ENCODE results near the gene MAL. TPM values are rescaled to one million over a fixed set of nuclear protein-coding genes. Genes with fewer than 3 reads are reported as not detected.

MAL gene
- total RNA-seq, 1 experiment from 2014 or later = not detected

- intact Hi-C loops (cut with micrococcal nuclease; ENCODE audit: unreplicated experiment) = loop anchor here (5.0 kb wide), 2 partner anchors 33 to 37 kb away; no protein-coding TSS in a partner anchor
- H3K4me3 Mint-ChIP-seq (ENCODE audit: low read depth, unreplicated experiment) = no peak overlapping the region
- H3K36me3 Mint-ChIP-seq (ENCODE audit: insufficient read depth, unreplicated experiment) = no peaks in the 10 kb centered on the region
- DNase-seq = no peak
- BruUV-seq (replicated peaks) = no TSS peak
- no peaks in the 10 kb centered on the region for H3K9me3 Mint-ChIP-seq (ENCODE audit: low read depth, unreplicated experiment)
- CTCF ChIA-PET = interaction anchor here (0.6 kb wide), 1 partner anchor 60 kb away, joined by 4 read pairs; no protein-coding TSS in a partner anchor
- peaks cover 57% of the 10 kb centered on the region for H3K27me3 Mint-ChIP-seq (ENCODE audit: unreplicated experiment)
- H3K27ac Mint-ChIP-seq (ENCODE audit: unreplicated experiment) = no peak overlapping the region
- TF ChIP-seq CTCF (IDR thresholded peaks at IDR 0.05; ENCODE audit: unreplicated experiment) = no peak
- H3K4me1 Mint-ChIP-seq (ENCODE audit: low read depth, unreplicated experiment) = peaks cover 27% of the 10 kb centered on the region
These were observed 5.1 kb upstream of the MAL start for GRCh38 chr2:95020275-95021022.

DNA sequence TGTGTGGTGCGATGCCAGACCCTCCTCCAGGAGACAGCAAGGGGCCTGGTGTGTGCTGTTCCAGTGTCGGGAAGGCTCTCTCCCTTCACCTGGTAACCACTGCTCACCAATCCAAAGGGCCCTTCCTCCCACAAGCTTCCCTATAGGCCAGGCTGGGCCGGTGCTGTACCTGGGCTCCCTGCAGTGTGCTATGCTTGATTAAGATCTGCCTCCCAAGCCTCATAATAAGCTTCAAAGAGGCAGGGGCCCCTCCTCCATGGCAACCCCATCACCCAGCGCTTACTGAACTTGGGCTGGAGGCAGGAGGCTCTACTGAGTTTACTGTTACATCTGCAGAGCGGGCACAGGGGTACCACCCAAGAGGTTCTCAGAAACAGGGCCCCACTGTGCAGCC, 4.5 kb upstream of the MAL start:
- Mint-ChIP-seq H3K27me3 (ENCODE audit: unreplicated experiment) (peaks cover 62% of the 10 kb centered on the region), H3K27ac (ENCODE audit: unreplicated experiment) (no peak overlapping the region), H3K4me3 (ENCODE audit: low read depth, unreplicated experiment) (no peak overlapping the region), H3K9me3 (ENCODE audit: low read depth, unreplicated experiment) (no peaks in the 10 kb centered on the region), H3K4me1 (ENCODE audit: low read depth, unreplicated experiment) (peaks cover 31% of the 10 kb centered on the region), H3K36me3 (ENCODE audit: insufficient read depth, unreplicated experiment) (no peaks in the 10 kb centered on the region)
- intact Hi-C loops (cut with micrococcal nuclease; ENCODE audit: unreplicated experiment) = loop anchor here (5.0 kb wide), 2 partner anchors 34 to 36 kb away; no protein-coding TSS in a partner anchor
- DNase-seq = no peak
- CTCF ChIA-PET = interaction anchor here (0.6 kb wide), 1 partner anchor 59 kb away, joined by 4 read pairs; no protein-coding TSS in a partner anchor
- no TSS peak for BruUV-seq (replicated peaks)
- no peak for TF ChIP-seq CTCF (IDR thresholded peaks at IDR 0.05; ENCODE audit: unreplicated experiment)

GRCh38 chr2:95021847-95022246, 3.7 kb upstream of the MAL start:
- CTCF ChIA-PET = interaction anchor here (0.7 to 1.9 kb wide), 6 partner anchors 12 to 93 kb away, joined by 3 to 34 read pairs (median 10); no protein-coding TSS in a partner anchor
- Mint-ChIP-seq H3K4me3 (ENCODE audit: low read depth, unreplicated experiment) (no peak overlapping the region), H3K36me3 (ENCODE audit: insufficient read depth, unreplicated experiment) (no peaks in the 10 kb centered on the region), H3K9me3 (ENCODE audit: low read depth, unreplicated experiment) (no peaks in the 10 kb centered on the region), H3K27me3 (ENCODE audit: unreplicated experiment) (peaks cover 70% of the 10 kb centered on the region), H3K27ac (ENCODE audit: unreplicated experiment) (no peak overlapping the region), H3K4me1 (ENCODE audit: low read depth, unreplicated experiment) (peaks cover 38% of the 10 kb centered on the region)
- intact Hi-C loops (cut with micrococcal nuclease; ENCODE audit: unreplicated experiment) = loop anchor here (1.0 to 5.0 kb wide), 4 partner anchors 35 to 93 kb away; no protein-coding TSS in a partner anchor
- DNase-seq = no peak
- no peak for TF ChIP-seq CTCF (IDR thresholded peaks at IDR 0.05; ENCODE audit: unreplicated experiment)
- BruUV-seq (replicated peaks) = no TSS peak

DNA sequence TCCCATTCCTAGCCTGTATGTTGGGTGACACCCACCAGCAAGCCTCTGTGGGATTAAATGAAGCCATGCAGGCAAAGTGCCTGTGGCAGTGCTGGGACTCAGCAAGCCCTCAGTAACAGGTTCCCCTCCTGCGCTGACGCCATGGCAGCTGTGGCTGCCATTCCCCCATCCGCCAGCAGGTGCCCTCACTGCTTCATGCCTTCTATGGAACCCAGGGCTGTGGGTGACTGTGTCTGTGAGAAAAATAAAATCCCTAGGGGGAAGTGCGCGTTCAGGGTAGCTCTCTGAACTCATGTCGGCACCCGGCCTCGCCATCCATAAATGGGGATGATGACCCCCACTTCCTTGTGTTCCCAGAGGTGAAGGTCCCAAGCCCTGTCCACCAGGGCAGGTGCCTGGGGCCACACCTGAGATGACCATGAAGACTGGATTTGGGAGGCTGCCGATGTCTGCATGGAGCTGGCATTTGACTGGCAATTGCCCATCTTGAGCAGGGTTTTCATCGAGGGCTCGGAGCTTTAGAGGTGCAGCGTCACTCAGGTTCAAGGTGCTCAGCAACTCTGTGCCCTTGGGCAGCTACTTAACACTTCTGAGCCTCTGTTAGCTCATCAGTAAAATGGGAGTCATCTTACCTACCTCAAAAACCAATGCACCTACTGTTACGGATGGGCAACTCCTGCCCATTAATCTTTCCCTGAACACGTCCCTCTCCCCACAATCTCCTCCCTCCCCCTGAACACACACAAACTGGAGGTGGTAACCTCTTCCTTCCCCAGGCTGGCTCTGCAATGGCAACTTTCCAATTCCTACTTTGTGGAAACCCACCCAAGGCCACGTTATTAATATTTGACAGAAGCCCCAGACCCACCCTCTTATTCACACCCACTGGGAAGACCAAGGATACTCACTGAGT, 2.9 kb upstream of the MAL start:
- Mint-ChIP-seq H3K4me3 (ENCODE audit: low read depth, unreplicated experiment) (no peak overlapping the region), H3K27me3 (ENCODE audit: unreplicated experiment) (peaks cover 70% of the 10 kb centered on the region), H3K9me3 (ENCODE audit: low read depth, unreplicated experiment) (no peaks in the 10 kb centered on the region), H3K36me3 (ENCODE audit: insufficient read depth, unreplicated experiment) (no peaks in the 10 kb centered on the region), H3K4me1 (ENCODE audit: low read depth, unreplicated experiment) (peaks cover 31% of the 10 kb centered on the region), H3K27ac (ENCODE audit: unreplicated experiment) (no peak overlapping the region)
- BruUV-seq (replicated peaks) = no TSS peak
- intact Hi-C loops (cut with micrococcal nuclease; ENCODE audit: unreplicated experiment) = loop anchor here (1.0 to 5.0 kb wide), 4 partner anchors 35 to 92 kb away; no protein-coding TSS in a partner anchor
- CTCF ChIA-PET = interaction anchor here (0.6 to 1.9 kb wide), 9 partner anchors 10 to 92 kb away, joined by 3 to 34 read pairs (median 6); no protein-coding TSS in a partner anchor
- DNase-seq = peak; percentile 83
- peak; percentile 98 for TF ChIP-seq CTCF (IDR thresholded peaks at IDR 0.05; ENCODE audit: unreplicated experiment)

Measured in Calu3 (cell line).